22Rv1 (cell line): ENCODE measurements around the gene MRPL42.

ENCODE experiments used
- H3K27ac ChIP-seq: fragments of 450-650 bp; 2 replicates; pipeline ENCODE4 v1.5.1; 2017
- ZFX ChIP-seq: fragments of 450-650 bp; IDR thresholded peaks from 2 replicates; pipeline ENCODE4 v1.6.1; 2017; ENCODE audit warnings: antibody characterized with exemption, borderline replicate concordance
- TF ChIP-seq, protein P1 (sequence below): fragments of 450-650 bp; IDR thresholded peaks from 2 replicates; pipeline ENCODE4 v1.5.1; 2017; ENCODE audit warnings: mild to moderate bottlenecking

Gene MRPL42

DNA sequence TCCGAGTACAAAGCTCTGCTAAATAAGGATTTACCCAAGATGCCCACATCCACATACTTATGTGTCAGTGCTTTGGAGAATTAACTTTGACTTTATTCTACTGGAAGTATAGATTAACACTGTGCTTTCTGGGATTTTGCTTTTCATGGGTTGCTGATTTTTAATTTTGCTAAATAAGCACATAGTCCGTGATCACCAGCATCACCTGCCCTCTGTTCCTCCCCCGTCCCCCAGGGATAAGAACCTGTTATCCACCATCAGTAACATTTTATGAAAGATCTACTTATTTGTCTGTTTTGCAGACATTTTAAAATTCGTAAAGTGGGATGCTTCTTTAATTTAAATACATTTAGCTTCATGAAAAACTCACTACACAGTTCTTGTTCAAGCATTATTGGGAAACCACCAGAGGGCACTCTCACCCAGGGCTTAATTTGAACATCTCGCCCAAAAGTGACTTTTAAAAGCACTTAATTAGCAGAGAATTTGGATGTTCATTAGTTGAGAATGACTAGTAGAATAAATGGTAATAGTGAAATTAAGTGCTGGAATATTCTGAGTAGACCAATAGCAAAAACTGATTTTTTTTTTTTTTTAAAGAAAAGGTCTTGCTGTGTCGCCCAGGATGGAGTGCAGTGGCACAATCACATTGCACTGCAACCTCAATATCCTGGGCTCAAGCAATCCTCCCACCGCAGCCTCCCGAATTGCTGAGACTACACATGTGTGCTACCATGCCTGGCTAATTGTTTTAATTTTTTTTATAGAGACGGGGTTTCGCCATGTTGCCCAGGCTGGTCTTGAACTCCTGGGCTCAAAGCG, 35.7 kb downstream of the MRPL42 start:
- no peak overlapping the region for H3K27ac ChIP-seq
- TF ChIP-seq, protein P1, sequence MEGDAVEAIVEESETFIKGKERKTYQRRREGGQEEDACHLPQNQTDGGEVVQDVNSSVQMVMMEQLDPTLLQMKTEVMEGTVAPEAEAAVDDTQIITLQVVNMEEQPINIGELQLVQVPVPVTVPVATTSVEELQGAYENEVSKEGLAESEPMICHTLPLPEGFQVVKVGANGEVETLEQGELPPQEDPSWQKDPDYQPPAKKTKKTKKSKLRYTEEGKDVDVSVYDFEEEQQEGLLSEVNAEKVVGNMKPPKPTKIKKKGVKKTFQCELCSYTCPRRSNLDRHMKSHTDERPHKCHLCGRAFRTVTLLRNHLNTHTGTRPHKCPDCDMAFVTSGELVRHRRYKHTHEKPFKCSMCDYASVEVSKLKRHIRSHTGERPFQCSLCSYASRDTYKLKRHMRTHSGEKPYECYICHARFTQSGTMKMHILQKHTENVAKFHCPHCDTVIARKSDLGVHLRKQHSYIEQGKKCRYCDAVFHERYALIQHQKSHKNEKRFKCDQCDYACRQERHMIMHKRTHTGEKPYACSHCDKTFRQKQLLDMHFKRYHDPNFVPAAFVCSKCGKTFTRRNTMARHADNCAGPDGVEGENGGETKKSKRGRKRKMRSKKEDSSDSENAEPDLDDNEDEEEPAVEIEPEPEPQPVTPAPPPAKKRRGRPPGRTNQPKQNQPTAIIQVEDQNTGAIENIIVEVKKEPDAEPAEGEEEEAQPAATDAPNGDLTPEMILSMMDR = peak; percentile 98
- no peak for TF ChIP-seq ZFX

DNA sequence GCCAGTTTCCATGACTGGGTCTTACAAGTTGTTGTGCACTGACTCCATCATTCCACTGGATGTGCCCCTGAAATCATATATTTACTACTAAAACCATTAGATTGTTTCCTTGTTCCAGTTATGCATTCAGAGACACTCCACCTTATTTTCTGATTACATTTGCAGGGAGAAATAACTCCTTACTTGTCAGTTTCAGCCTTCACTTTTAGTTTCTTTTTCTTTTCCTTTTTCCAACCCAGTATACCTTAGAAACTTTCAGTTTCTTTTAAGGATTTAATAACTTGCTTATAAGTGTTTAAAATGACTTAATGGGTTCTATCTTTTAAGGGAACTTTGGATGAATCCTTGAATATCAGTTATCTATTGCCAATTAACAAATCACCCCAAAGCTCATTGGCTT, 39.9 kb downstream of the MRPL42 start:
- H3K27ac ChIP-seq = no peak overlapping the region
- TF ChIP-seq, protein P1 = no peak
- no peak for TF ChIP-seq ZFX

DNA sequence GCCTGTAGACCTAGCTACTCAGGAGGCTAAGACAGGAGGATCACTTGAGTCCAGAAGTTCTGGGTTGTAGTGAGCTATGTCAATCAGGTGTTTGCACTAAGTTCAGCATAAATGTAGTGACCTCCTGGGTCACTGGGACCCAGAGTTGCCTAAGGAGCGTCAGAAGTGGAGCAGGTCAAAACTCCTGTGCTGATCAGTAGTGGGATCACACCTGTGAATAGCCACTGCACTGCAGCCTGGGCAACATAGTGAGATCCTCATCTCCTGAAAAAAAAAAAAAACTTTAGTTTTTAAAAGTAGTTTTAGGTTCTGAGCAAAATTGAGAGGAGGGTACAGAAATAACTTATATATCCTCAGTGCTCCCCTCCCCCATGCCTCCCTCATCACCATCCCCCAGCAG, 42.2 kb downstream of the MRPL42 start:
- TF ChIP-seq, protein P1 = no peak
- no peak for TF ChIP-seq ZFX

DNA sequence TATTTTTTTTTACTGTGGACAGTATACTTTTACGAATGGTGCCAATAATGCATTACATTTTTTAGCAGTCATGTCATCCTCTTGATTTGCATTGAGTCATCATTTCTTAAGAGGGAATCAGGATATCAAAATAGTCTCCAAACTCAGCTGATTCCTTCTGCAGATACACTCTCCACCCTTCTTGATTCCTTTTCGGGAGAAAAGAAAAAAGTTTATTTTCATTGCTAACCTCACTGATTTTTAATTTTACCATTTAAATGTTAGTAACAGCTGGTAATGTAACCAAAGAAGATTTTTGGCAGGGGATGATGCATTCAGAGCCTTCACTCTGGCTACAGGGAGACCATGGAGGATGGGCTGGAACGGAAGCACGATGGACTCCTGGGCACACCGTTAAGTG, 47.5 kb downstream of the MRPL42 start:
- TF ChIP-seq, protein P1 = no peak
- no peak for TF ChIP-seq ZFX
- H3K27ac ChIP-seq = no peak overlapping the region

More for the DNA sequence above, 42.2 kb downstream of the MRPL42 start:
- no peak overlapping the region for H3K27ac ChIP-seq

DNA sequence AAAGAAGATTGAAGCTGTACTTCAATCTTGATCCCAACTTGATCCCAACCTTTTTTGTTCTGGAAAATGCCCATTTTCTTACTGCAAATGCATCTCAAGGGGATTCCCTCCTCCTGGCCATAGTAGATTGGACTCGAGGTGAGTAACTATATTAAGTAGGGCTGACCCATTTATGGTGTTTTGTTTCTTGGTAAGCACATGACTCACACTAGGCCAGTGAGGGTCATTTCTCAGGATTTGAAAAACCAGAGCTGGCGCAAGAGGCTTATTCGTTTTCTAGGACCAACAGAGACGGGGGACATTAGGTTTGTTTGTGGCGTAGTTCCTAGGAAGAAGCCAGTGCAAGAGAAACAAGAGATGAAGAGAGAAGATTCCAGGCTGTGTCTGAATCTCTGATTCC, 51.4 kb downstream of the MRPL42 start:
- H3K27ac ChIP-seq = no peak overlapping the region
- TF ChIP-seq, protein P1 = no peak
- TF ChIP-seq ZFX = no peak

DNA sequence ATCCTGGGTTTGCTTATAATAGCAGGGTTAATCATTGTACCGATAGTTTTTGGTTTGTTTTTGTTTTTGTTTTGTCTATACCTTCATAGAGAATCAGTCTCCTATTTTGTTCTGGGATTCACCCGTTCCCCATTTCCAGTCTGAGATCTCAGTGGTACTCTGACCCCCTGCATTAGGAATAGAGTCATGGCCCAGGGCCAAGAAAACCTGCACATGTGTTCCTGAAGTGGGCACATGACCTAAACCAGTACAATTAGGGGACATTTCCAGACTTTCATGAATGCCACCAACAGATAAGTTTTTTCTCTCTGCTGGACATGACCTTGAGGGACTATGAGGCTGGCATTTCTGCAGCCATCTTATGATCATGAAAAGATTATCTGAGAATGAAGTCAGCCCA, 52.5 kb downstream of the MRPL42 start:
- H3K27ac ChIP-seq = no peak overlapping the region
- TF ChIP-seq, protein P1 = no peak

DNA sequence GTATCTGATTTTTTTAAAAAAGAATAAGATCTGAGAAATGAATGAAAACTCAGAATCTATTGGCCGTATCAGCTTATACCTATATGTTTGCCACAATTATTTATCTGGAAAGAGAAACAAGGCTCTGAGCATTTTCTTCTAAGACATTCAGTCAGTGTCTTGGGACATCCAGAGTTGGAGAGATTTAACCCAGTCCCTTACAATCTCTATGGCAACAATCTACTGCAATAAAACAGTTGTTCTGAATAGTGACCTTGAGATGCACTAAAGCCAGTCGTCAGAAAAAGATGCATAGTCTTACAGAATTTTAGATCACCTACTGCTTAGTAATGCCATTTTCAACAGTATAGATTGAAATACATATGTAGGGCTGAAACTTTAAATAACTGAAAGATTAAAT, 53.1 kb downstream of the MRPL42 start:
- no peak overlapping the region for H3K27ac ChIP-seq
- TF ChIP-seq, protein P1 = no peak
- TF ChIP-seq ZFX = no peak
